Suppressor macrophage treated with lipopolysaccharide for 1 hour (primary cell): Measurements from ENCODE around the gene CAMK1D.
"Not testable (repeated sequence)": the region's sequence is repeated elsewhere in the genome, so short reads cannot be mapped to it uniquely, and the experiment has no call there.

Source experiments
- DNase-seq, 3 donors: peaks; one replicate each; pipeline ENCODE4 v3.0.0-alpha.2; 2020 to 2022

Gene CAMK1D

DNA sequence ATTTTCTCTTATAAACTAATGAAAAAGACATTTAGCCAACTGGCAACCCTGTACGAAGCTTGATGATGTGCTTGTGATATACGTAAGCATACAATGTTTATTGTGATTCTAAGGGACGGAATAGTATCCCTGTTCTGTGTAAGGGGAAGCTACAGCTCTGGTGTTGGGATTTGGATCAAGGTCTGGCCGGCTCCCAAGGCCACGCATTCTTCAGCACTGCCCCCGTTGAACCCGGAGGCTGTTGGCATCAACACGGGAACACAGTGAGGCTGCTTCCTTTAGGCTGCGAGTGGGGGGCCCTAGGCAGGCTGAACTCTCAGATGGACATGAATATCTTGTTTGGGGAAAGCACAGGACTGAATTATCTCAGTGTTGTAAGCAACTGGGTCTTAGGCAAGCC, 180.6 kb downstream of the CAMK1D start:
- no peak for DNase-seq

DNA sequence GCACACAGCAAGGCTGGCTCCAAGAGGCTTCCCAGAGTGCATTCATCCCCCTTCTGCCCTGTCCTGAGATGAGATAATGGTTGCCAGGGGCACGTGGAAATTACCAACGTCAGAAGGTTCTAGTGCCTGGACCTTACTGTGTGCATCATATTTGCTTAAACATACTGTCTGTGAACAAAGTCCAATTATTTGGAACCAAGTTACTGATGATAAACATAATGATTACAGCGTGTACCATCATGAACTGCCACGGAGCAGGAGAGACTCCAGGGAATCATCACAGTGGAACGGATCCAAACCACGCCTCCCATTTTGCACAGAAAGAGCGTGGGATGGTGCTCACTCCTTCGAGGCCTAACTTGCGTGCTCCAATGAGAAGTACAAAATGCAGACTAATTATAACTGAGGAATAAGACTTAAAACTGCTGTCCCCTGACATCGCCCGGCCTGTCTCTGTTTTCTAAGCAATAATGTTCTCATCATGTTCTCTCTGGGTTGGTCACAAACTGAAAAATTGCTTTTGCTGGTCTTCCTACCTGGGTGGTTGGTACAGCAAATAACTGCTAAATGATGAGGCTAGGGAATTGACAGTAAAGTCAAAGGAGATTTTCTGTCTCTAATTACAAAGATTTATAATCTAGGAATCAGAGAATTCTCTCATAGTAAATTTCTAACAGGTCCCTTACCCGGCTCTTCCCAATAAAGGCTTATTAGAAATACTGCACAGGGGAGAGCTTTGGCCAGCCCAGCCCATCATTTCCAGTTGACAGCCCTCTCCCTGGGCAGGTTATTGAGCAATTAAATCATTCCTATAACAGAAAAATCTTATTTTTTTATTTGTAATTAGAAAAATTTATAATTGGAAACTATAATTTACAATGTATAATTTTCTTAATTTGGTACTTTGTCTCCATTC, 182.2 kb downstream of the CAMK1D start:
- DNase-seq = no peak

DNA sequence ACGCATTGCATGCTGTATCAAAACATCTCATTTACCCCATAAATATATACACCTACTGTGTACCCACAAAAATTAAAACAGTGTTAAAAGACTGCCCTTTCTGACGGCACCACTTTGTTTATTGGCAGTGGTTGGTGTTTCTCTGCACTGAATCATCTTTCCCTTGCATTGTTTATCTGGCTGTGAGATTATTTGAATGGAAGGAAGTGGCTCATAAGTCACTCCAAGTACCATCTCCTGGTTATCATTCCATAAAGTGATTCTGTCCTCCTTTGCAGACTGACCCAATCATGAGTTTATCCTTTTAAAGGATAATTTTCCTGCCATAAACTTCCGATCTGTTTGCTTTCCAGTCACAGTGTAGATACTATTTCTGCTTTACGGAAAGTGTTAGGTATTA, 183.8 kb downstream of the CAMK1D start:
- no peak for DNase-seq

DNA sequence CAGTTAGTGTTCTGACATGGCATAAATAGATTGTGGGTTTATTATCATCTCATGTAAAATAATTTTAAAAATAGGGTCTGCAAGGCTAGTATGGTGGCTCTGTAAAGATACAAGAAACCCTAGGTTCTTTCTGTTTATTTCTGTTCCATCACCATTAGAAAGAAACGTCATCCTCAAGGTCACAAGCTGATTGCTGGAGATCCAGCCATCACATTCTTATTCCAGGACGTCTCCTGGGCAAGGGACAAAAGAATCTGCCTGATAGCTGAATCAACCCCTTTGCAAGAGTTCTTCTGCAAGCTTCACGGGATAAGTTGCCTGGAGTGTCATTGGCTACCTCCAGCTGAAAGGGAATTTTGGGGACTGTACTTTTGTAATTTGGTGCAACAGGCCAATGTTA, 184.4 kb downstream of the CAMK1D start:
- DNase-seq = no peak

DNA sequence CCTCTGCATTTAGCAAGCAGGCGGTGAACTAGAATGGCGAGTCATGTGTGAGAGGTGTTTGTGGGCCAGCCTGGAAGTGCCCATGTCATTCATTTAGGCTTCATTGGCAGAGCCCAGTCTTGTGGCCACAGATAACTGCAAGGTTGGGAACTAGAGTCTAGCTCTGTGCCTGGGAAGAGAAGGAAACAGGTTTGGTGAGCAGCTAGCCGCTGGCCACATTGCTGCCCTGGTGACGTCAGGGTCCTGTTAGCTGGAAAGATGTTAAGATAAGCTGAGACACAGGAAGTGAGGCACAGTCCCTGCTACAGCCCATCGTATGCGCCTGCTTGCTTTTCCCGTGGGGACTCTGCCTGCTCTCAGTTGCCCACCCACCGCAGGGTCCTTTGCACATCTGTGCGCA, 185.5 kb downstream of the CAMK1D start:
- DNase-seq = no peak

DNA sequence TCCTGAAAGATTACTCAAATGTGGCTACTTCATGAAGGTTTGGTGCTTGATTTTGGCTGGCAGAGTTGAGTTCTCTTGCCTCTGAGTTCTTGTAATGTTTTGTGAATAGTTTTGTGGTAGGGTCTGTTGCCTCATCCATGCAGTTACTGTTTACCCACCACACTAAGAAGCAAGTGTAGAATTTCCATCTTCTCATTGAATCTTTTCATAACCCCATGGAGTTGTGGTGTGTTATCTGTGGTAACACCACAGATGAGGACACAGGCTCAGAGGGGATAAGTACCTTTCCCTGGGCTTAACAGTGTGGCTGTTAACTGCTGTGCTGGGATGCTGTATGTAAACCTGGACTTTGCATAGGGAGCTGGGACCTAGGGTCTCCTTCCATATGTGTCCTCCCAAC, 186.3 kb downstream of the CAMK1D start:
- no peak for DNase-seq

DNA sequence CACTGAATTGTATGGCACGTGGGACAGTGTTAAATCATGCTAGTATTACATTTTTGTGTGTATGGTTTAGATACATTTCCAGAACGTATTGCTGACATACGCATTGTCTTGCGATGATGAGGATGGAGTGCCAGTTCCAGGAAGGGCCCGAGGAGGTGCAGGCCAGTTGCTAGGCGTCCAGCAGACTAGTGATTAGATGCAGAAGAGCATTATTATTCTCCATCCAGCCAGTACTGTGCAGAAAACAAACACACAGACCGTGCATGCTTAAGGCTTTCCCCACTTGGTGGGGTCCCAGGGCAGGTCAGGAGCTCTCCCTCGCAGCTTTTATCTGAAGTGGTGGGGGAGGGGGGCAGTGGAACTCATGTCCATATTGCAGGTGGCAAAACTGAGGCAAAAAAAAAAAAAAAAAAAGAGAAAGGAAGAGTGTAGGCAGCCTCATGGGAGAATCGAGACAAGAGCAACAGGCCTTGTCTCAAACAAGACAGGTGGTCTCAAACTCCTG, 189.2 kb downstream of the CAMK1D start:
- no peak for DNase-seq

DNA sequence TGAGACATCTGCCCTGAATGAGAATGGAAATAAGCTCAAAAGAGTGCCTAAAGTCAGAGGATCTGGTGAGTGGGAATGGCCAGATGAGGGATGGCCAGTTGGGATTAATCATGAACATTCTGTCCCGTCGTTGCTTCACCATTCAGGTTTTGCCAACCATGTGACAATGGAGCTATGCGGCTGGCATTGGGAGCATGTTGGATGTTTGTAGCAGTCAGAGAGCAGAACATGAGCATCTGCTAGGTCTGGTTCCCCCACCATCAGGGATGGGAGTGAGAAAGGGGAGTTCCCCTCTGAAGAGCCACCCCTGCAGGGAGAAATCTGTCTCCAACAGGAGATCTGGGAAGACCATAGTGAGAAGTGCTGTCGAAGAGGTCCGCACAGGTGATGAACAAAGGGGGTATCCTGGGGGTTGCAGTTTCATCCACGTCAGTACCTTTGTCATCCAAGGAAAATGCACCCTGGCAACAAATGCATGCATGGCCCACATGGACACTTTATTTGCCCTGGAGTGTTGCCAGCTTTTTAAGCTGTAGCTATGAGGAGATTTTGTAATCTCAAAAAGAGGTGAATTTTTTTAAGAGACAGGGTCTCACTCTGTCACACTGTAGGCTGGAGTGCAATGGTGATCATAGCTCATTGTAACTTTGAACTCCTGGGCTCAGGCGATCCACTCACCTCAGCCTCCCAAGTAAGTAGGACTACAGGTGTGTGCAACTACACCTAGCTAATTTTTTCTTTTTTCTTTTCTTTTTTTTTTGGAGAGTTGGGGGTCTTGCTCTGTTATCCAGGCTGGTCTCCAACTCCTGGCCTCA, 190.2 kb downstream of the CAMK1D start:
- no peak for DNase-seq

DNA sequence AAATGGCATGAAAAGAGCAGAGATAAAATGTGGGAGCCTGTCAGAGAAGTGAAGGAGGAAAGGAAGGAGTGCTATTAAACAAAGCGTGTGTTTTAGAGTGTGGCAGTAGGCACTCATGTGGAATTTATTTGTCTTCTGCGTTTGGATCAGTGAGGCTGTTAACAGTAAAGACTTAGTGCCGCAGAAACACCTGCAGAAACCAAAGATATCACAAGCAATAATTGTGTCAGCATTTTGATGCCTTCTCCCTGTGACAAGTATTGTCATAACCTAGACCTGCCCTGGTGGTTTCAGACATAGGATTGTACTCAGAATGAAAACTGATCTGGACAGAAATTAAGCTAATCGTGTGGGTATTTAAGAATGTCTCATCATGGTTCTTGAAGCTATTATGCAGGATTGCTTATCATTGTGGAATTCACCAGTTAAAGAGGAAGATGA, 191.0 kb downstream of the CAMK1D start:
- no peak for DNase-seq

DNA sequence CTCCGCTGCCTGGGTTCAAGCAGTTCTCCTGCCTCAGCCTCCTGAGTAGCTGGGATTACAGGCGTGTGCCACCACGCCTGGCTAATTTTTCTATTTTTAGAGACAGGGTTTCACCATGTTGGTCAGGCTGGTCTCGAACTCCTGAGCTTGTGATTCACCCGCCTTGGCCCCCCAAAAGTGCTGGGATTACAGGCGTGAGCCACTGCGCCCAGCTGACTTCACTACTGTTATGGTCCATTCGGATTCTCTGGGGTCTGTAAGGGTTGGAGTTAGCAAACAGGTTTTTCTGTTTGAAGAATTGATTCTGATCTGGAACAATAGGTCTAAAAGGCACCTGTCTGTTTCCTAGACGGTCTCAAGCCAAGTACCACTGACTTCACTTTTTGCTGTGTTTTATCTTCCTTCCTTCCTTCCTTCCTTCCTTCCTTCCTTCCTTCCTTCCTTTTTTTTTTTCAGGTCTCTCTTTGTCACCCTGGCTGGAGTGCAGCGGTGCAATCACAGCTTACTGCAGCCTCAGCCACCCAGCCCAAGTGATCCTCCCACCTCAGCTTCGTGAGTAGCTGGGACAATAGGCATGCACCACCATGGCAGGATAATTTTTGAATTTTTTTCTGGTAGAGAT, 192.2 kb downstream of the CAMK1D start:
- DNase-seq = no peak

DNA sequence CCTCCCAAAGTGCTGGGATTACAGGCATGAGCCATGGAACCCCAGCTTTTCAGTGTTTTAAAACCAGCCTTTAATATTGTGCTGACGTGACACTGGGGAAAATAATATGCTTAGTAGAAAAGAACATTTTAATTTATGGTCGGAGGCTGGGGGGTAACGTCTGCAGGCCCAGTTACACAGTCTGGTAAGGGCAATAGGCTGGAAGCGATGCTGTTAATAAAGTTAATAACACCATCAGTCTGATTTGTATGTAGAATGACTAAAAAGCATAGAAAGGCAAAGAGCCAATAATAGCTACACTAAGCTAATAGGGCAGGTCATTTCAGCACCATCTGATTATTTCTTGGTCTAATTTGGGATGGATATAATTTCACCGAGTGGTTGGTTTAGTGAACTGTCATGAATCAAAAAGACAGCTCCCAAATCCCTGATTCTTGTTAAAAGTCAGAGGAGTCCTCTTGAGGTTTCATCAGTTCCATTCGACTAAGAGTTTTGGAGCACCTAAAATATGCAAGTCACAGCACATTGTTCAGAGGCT, 192.9 kb downstream of the CAMK1D start:
- no peak for DNase-seq

DNA sequence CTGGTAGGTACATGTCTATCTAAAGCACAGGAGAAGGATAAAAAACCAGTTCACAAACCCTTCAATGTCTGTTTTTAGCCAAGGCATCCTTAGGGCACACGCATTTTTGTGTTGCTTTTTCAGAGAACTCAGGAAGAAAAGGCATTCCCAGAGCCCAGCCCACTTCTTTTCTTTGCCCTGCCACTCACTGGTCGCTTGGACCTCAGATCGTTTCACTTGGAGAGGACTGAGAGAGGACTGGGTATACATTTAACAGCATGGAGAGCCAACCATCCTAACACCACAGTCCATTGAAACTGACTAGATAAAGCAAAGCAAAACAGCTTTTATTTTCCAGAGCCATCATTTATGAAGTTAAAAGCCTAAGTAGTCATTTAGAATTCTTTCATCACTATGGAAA, 194.2 kb downstream of the CAMK1D start:
- no peak for DNase-seq

DNA sequence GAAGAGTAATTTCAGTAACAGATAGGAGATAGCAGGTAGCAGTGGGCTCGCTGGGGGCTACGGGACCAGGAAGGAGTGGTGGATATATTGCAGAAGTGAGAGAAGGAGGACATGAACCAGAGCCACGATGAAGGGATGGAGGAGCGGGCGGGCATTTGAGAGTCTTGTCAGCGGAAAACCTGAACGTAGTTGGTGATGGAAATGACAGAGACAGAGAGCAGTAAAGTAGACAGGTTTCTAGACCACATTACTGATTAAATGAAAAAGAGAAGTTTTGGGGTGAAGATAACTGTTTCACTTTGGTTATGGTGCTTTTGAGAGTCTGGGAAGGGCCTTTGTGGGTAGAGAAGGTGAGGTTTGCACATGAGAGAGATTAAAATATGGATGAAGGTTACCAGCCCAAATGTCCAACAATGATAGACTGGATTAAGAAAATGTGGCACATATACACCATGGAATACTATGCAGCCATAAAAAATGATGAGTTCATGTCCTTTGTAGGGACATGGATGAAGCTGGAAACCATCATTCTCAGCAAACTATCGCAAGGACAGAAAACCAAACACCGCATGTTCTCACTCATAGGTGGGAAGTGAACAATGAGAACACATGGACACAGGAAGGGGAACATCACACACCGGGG, 196.9 kb downstream of the CAMK1D start:
- not testable (repeated sequence) for DNase-seq

DNA sequence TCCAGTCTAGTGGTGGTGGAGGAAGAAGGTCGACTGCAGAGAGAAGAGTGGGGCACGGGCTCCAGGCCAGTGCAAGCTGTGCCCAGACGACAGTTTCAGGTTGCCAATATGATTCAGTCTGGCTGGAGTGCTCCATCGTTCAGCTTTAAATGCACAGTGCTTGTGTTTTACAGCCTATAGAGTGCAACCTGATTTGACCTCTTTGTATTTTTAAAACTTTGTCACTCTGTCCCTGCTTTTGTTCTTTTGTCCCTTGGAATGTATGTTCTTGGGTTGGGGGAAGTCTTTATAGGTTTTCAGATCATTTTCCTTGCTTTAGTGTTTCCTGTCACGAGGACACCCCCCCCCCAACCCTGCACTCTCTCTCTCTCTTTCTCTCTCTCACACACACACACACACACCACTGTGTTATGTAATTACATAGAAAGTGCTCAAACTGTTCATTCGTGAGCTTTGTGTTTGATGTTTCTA, 198.0 kb downstream of the CAMK1D start:
- DNase-seq = no peak

DNA sequence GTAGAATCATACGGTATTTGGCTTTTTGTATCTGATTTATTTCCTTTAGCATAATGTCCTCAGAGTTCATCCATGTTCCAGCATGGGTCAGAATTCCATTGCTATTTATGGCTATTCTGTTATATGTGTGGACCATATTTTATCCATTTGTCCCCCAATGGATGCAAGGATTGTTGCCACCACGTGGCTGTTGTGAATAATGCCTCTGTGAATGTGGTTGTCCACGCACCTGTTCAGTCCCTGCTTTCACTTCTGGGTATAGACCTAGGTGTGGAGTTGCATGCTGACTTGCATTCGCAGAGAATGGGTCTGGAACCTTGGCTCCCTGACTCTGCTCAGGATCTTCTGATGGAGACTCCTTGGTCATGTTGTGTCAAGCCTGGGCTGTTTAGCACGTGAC, 199.9 kb downstream of the CAMK1D start:
- no peak for DNase-seq

DNA sequence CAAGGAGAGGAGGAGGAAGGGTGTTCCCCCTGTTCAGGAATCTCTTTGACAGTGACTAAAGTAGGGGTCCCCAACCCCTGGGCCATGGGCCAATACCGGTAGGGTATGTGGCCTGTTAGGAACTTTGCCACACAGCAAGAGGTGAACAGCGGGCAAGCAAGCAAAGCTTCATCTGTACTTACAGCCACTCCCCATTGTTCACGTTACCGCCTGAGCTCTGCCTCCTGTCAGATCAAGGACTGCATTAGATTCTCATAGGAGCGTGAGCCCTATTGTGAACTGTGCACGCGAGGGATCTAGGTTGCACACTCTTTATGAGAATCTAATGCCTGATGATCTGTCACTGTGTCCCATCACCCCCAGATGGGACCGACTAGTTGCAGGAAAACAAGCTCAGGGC, 201.6 kb downstream of the CAMK1D start:
- DNase-seq = no peak

DNA sequence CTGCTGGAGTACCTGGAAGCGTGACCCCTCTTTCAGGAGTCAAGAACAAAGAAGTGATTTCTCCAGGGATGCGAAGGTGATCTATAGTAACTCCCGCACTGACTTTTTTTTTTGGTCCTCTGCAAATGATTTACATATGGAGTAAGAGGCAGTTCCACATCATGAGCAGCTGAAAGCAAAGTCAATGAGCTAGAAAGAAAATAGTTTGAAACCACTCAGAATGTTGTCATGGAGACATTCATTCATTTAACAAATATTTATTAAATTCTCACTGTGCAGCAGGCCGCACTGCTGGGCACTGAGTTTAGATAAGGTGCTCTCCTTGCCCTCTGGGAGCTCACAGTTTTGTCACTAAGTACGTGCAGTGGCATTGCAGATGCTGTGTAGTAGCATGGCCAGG, 206.7 kb downstream of the CAMK1D start:
- DNase-seq = no peak

DNA sequence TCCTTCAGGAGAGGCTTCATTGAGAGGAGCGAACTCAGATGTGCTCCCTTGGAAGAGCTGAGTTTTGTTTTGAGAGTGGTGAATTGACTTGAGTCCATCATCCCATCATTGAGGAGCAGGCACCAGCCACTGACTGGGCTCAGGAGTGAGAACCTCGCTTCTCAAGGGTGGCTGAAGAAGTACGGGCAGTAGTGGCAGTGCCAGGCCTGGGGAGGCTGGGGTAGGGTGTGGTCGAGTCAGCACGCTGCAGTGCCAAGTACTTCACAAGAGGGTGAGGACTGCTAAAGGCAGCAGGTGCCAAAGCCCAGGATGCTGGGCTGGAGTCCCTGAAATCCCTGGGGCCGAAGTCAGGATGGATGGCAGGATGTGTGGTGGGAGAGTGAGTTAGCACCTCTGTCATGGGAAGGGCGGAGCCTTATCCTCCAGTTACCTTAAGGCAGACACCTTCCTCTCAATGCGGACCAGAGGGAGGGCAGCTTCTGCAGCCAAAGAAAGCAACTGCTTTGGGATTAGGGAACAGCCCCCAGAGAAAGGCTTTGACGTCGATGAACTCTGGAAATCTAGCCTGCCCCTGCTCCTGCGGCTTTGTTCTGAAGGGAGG, 210.3 kb downstream of the CAMK1D start:
- no peak for DNase-seq

DNA sequence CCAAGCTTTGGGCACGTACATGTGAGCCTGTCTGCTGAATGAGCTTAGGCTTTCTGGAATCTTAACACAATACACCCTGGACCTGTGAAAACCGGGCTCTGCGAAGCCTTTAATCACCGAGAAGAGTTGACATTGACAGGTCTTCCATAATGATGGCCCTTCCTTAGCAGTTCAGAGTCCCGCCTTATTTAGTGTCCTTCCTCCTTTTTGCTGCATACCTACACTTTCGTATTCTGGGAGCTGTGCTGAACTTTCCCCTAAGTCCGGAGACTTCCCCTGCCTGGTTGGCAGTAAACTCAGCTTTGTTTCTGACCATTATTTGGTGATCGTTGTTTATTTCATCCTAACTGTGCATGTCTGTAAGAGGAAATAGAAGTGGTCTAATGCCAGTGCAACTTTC, 212.0 kb downstream of the CAMK1D start:
- no peak for DNase-seq

DNA sequence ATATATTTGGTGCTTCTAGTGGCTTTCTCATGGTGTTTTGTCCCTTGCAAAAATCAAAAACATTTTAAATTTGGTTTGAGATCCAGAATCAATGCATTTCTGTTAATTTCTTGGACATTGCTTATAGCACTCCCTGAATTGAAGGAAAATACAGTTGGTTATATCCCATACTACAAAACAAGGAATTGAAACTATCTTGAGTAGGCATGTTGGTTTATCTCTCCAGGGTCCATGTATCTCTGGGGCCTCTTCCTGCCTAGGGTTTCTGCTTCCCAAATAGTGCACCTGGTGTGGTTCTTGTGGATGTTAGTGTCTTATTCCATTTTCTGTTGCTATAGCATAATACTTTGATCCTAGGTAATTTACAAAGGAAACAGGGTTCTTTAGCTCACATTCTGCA, 212.4 kb downstream of the CAMK1D start:
- no peak for DNase-seq

DNA sequence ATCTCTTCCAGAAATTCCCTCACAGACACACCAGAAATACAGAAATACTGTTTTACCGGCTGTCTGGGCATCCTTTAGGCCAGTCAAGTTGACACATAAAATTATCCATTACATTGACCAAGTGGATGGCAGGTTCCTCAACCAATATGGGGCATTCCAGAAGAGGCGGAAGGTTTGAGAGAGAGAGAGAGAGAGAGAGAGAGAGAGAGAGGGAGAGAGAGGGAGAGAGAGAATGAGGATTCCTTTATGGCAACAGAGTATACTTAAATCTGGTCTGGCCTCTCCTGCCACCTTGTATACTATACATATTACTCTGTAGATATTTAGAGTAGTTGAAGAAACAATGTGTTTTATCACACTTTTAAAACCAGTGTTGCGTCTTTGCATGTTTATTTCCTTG, 214.1 kb downstream of the CAMK1D start:
- no peak for DNase-seq

DNA sequence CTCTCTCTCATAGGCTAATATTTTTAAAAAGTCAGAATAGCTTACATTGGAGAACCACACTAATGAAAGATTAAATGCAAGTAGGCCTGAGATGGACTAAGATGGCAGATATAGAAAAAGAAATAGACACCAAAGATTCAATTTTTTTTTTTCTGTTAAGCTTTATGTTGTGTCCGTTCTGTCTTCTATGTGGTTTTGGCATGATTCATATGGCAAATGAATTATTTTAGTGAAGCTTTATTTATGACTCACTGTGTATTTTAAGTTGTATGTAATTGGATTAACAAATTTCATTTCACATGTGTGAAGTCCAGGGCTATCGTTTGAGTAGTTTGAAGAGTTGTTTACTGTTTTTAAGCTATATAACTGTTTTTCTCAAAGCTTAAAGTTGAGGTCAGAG, 214.8 kb downstream of the CAMK1D start:
- DNase-seq = peak in 2 of 3 donors; percentile 24 to 27
